CD14-positive monocyte (primary cell): ENCODE results near the gene PPFIBP2. TPM values are rescaled to one million over a fixed set of nuclear protein-coding genes. Genes with fewer than 3 reads are reported as not detected.

ENCODE experiments used
- DNase-seq, 3 donors: peaks; one replicate each; pipeline ENCODE4 v3.0.0-alpha.2; 2011 to 2022
- H2AFZ ChIP-seq: 2 replicates; pipeline ENCODE4 v1.6.0; 2012; ENCODE audit warnings: mild to moderate bottlenecking, low read depth, low read length, inconsistent platforms; ENCODE audit not compliant: insufficient read depth, poor library complexity, severe bottlenecking
- H3K27ac ChIP-seq, 2 donors: 1 replicate in 1 of 2; 2 replicates in 1 of 2; pipeline ENCODE4 v1.5.1; 2012 to 2013; ENCODE audit warnings: low read length in 2 of 2, control low read depth in 1 of 2, inconsistent platforms in 1 of 2, low read depth in 1 of 2, mild to moderate bottlenecking in 1 of 2
- H3K27me3 ChIP-seq, 2 donors: one replicate each; pipeline versions ENCODE4 v1.6.0 to v1.6.1; 2011 to 2013; ENCODE audit warnings: low read length in 2 of 2; ENCODE audit not compliant: control insufficient read depth in 2 of 2, insufficient read depth in 2 of 2
- H3K36me3 ChIP-seq, 2 donors: replicated peaks in 1 of 2; 1 replicate in 1 of 2; 2 replicates in 1 of 2; pipeline versions ENCODE4 v1.5.1 to v1.6.1; 2012 to 2013; ENCODE audit warnings: low read length in 2 of 2, control low read depth in 1 of 2, inconsistent platforms in 1 of 2, mild to moderate bottlenecking in 1 of 2; ENCODE audit not compliant: insufficient read depth in 2 of 2, control insufficient read depth in 1 of 2
- H3K4me1 ChIP-seq, 2 donors: 1 replicate in 1 of 2; 2 replicates in 1 of 2; pipeline versions ENCODE4 v1.5.1 to v1.6.1; 2012 to 2013; ENCODE audit warnings: low read length in 2 of 2, control low read depth in 1 of 2, inconsistent platforms in 1 of 2, mild to moderate bottlenecking in 1 of 2, moderate library complexity in 1 of 2; ENCODE audit not compliant: insufficient read depth in 2 of 2, control insufficient read depth in 1 of 2
- H3K4me2 ChIP-seq: replicated peaks from 2 replicates; pipeline ENCODE3; 2012; ENCODE audit warnings: low read length, moderate library complexity, mild to moderate bottlenecking; ENCODE audit not compliant: poor library complexity, severe bottlenecking; ENCODE audit errors: extremely low read depth
- H3K4me3 ChIP-seq, 3 experiments: fragments of 200-600 bp in 1 of 3; sonication (generic) in 1 of 3; replicated peaks in 1 of 3; 1 replicate in 2 of 3; 2 replicates in 1 of 3; pipeline ENCODE4 v1.5.1; 2011 to 2013; ENCODE audit warnings: low read length in 3 of 3, mild to moderate bottlenecking in 3 of 3, control low read depth in 2 of 3, low read depth in 2 of 3, inconsistent platforms in 1 of 3, moderate library complexity in 1 of 3
- H3K79me2 ChIP-seq: 2 replicates; pipeline ENCODE4 v1.6.0; 2012; ENCODE audit warnings: mild to moderate bottlenecking, control low read depth, inconsistent platforms, low read length, moderate library complexity; ENCODE audit not compliant: insufficient read depth
- H3K9ac ChIP-seq: 2 replicates; pipeline ENCODE4 v1.6.0; 2017; ENCODE audit warnings: low read length, mild to moderate bottlenecking; ENCODE audit not compliant: insufficient read depth, poor library complexity, severe bottlenecking
- H3K9me3 ChIP-seq, 2 donors: replicated peaks in 1 of 2; 1 replicate in 1 of 2; 2 replicates in 1 of 2; pipeline versions ENCODE4 v1.5.1 to v1.6.1; 2012 to 2013; ENCODE audit warnings: low read length in 2 of 2, control low read depth in 1 of 2; ENCODE audit not compliant: control insufficient read depth in 1 of 2, insufficient read depth in 1 of 2
- H4K20me1 ChIP-seq: 2 replicates; pipeline ENCODE4 v1.6.0; 2012; ENCODE audit warnings: mild to moderate bottlenecking, low read length, control low read depth, moderate library complexity; ENCODE audit not compliant: insufficient read depth
- H3K27ac Mint-ChIP-seq, 7 donors: one replicate each; pipeline ENCODE4 v1.8.0; 2020; ENCODE audit warnings: mild to moderate bottlenecking in 7 of 7, mixed read lengths in 7 of 7, moderate library complexity in 6 of 7, inconsistent platforms in 2 of 7
- H3K27me3 Mint-ChIP-seq, 3 donors: one replicate each; pipeline ENCODE4 v1.8.0; 2021 to 2022; ENCODE audit warnings: low read depth in 3 of 3, mild to moderate bottlenecking in 3 of 3, mixed read lengths in 3 of 3, moderate library complexity in 3 of 3, inconsistent platforms in 1 of 3
- H3K36me3 Mint-ChIP-seq, 2 donors: one replicate each; pipeline ENCODE4 v1.8.0; 2020; ENCODE audit warnings: mixed read lengths in 2 of 2, inconsistent platforms in 1 of 2, mild to moderate bottlenecking in 1 of 2
- H3K4me1 Mint-ChIP-seq: one replicate; pipeline ENCODE4 v1.8.0; 2020; ENCODE audit warnings: mild to moderate bottlenecking, mixed read lengths
- H3K4me3 Mint-ChIP-seq, 2 donors: one replicate each; pipeline ENCODE4 v1.8.0; 2020; ENCODE audit warnings: mild to moderate bottlenecking in 2 of 2, mixed read lengths in 2 of 2, moderate library complexity in 1 of 2
- H3K9me3 Mint-ChIP-seq, 7 donors: one replicate each; pipeline ENCODE4 v1.8.0; 2020 to 2022; ENCODE audit warnings: mixed read lengths in 7 of 7, mild to moderate bottlenecking in 6 of 7, moderate library complexity in 6 of 7, inconsistent platforms in 2 of 7
- WGBS: methylation state at CpG from one replicate; pipeline ENCODE4 v1.1.5; 2013; ENCODE audit warnings: missing lambda C conversion rate; ENCODE audit not compliant: insufficient coverage; 5-methylcytosine and 5-hydroxymethylcytosine counted together
- intact Hi-C, 2 donors: fragments of 100-400 bp; cut with micrococcal nuclease; formaldehyde crosslinking; loops; one replicate each; pipeline versions ENCODE4 v1.15.0 to v1.15.1; 2023
- polyA plus RNA-seq, 3 donors: library from polyadenylated mRNA; depleted of rRNA in 1 of 3; unstranded in 2 of 3; stranded (reverse) in 1 of 3; fragments of 300-500 nt in 2 of 3; fragments of >200 nt in 1 of 3; fragmentation: Illumina TruSeq in 2 of 3; gene quantifications; 1 replicate in 2 of 3; 2 replicates in 1 of 3; pipeline ENCODE4 v1.2.3, GENCODE V29; 2012 to 2021
- TF ChIP-seq, protein P1 (sequence below): fragments of 200-600 bp; IDR thresholded peaks from one replicate; pipeline ENCODE4 v1.8.0; 2022; ENCODE audit warnings: antibody characterized with exemption, mild to moderate bottlenecking

The PPFIBP2 gene
- polyA plus RNA-seq, 3 donors = 5.9 to 41.6 (median 8.6) TPM

DNA sequence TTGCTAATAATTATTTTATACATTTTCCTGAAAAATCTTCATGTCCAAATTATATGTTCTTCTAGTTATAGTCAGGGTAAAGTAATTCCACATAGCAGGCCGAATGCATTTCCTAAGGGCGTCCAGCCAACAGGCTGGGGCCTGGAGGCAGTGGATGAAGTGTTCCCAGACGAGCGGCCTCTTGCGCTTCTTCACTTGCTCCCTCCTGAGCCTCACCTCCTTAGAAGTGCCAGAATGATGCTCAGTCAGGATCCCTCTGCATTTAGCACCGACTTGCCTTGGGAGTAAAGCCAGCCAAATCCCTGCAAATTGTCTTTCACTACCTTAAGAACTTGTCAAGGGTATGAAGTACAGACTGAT lies 27.0 kb upstream of the PPFIBP2 start:
- Histone ChIP-seq H3K36me3 (no peaks in the 10 kb centered on the region), H3K9ac (no peak overlapping the region), H3K4me1 (peaks cover 11 to 13% of the 10 kb centered on the region in 2 donors), H3K79me2 (no peaks in the 10 kb centered on the region), H2AFZ (no peak overlapping the region), H3K27me3 (no peaks in the 10 kb centered on the region), H3K4me3 (no peak overlapping the region), H3K9me3 (no peaks in the 10 kb centered on the region), H3K27ac (no peak overlapping the region), H4K20me1 (no peaks in the 10 kb centered on the region), H3K4me2 (no peak overlapping the region)
- intact Hi-C loops = no loop called here
- no peak overlapping the region for H3K27ac Mint-ChIP-seq
- WGBS = no CpG with 5 or more reads among the region's 6 CpGs
- no peak for DNase-seq
- TF ChIP-seq, protein P1, sequence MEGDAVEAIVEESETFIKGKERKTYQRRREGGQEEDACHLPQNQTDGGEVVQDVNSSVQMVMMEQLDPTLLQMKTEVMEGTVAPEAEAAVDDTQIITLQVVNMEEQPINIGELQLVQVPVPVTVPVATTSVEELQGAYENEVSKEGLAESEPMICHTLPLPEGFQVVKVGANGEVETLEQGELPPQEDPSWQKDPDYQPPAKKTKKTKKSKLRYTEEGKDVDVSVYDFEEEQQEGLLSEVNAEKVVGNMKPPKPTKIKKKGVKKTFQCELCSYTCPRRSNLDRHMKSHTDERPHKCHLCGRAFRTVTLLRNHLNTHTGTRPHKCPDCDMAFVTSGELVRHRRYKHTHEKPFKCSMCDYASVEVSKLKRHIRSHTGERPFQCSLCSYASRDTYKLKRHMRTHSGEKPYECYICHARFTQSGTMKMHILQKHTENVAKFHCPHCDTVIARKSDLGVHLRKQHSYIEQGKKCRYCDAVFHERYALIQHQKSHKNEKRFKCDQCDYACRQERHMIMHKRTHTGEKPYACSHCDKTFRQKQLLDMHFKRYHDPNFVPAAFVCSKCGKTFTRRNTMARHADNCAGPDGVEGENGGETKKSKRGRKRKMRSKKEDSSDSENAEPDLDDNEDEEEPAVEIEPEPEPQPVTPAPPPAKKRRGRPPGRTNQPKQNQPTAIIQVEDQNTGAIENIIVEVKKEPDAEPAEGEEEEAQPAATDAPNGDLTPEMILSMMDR = no peak
- H3K4me3 Mint-ChIP-seq = no peak overlapping the region
- no peaks in the 10 kb centered on the region for H3K9me3 Mint-ChIP-seq
- H3K27me3 Mint-ChIP-seq = peaks cover 0 to 5% (median 0%) of the 10 kb centered on the region in 3 donors
- peaks cover 12% of the 10 kb centered on the region for H3K4me1 Mint-ChIP-seq
- H3K36me3 Mint-ChIP-seq = peaks cover 0 to 3% of the 10 kb centered on the region in 2 donors

DNA sequence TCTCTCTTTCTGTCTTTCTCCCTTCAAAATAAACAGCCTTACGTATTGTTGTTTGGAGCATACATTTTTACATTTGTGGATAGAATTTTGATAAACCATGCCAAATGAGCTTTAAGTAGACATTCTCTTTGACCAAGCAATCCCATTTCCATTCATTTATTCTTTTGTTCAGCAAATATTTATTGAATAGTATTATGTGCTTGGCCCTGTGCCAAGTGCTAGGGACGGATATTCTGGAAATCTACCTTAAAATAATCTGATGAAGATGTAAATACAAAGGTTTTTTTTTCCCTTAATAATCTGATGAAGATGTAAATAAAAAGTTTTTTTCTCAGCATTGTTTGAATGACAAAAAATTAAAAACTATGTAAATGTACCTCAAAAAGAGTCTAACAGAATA lies 26.4 kb upstream of the PPFIBP2 start:
- intact Hi-C loops = no loop called here
- no peaks in the 10 kb centered on the region for H3K9me3 Mint-ChIP-seq
- no peak overlapping the region for H3K27ac ChIP-seq
- TF ChIP-seq, protein P1 = no peak
- no peaks in the 10 kb centered on the region for H3K79me2 ChIP-seq
- no peak overlapping the region for H3K9ac ChIP-seq
- H3K9me3 ChIP-seq = no peaks in the 10 kb centered on the region
- no peak overlapping the region for H3K4me2 ChIP-seq
- peaks cover 0 to 5% (median 0%) of the 10 kb centered on the region in 3 donors for H3K27me3 Mint-ChIP-seq
- no peak for DNase-seq
- H3K27me3 ChIP-seq = no peaks in the 10 kb centered on the region
- peaks cover 0 to 3% of the 10 kb centered on the region in 2 donors for H3K36me3 Mint-ChIP-seq
- H3K4me3 Mint-ChIP-seq = no peak overlapping the region
- H3K27ac Mint-ChIP-seq = no peak overlapping the region
- no peak overlapping the region for H3K4me3 ChIP-seq
- H2AFZ ChIP-seq = no peak overlapping the region
- no peaks in the 10 kb centered on the region for H4K20me1 ChIP-seq
- WGBS = no CpG with 5 or more reads among the region's 2 CpGs
- peaks cover 12% of the 10 kb centered on the region for H3K4me1 Mint-ChIP-seq
- H3K4me1 ChIP-seq = peaks cover 11 to 13% of the 10 kb centered on the region in 2 donors
- H3K36me3 ChIP-seq = no peaks in the 10 kb centered on the region
